HG03108 (cell line): ENCODE measurements around the gene CFAP44.
"Not testable (repeated sequence)": the region's sequence is repeated elsewhere in the genome, so short reads cannot be mapped to it uniquely, and the experiment has no call there.

Experiments
- ATAC-seq: cut with Tn5 transposase; IDR thresholded peaks from one replicate; pipeline ENCODE4 v1.9.1; 2021; ENCODE audit warnings: moderate library complexity; ENCODE audit not compliant: unreplicated experiment

The CFAP44 gene

GRCh38 chr3:113441051-113441770 lies at the start of gene CFAP44:
Gene CFAP44, minus strand, starts transcription at chr3:113441493. Its CDS starts 7,829 bp downstream, at chr3:113433664.
- ATAC-seq = no peak

GRCh38 chr3:113485161-113485609 lies 43.9 kb upstream of the CFAP44 start:
- ATAC-seq = no peak

GRCh38 chr3:113468539-113468938 lies 27.2 kb upstream of the CFAP44 start:
- no peak for ATAC-seq

- no peak for ATAC-seq
Measured at GRCh38 chr3:113461488-113461887, 20.2 kb upstream of the CFAP44 start.

GRCh38 chr3:113458554-113458953 lies 17.3 kb upstream of the CFAP44 start:
- not testable (repeated sequence) for ATAC-seq

GRCh38 chr3:113455446-113455845 lies 14.2 kb upstream of the CFAP44 start:
- ATAC-seq = no peak

GRCh38 chr3:113454630-113455029 lies 13.3 kb upstream of the CFAP44 start:
- ATAC-seq = no peak

GRCh38 chr3:113454057-113454456 lies 12.8 kb upstream of the CFAP44 start:
- ATAC-seq = no peak

GRCh38 chr3:113450911-113451310 lies 9.6 kb upstream of the CFAP44 start:
- no peak for ATAC-seq

- ATAC-seq = no peak
Measured at GRCh38 chr3:113439606-113440005, 1.7 kb downstream of the CFAP44 start.

GRCh38 chr3:113438224-113438623 lies 3.1 kb downstream of the CFAP44 start:
- ATAC-seq = no peak

GRCh38 chr3:113437411-113437810 lies 3.9 kb downstream of the CFAP44 start:
- ATAC-seq = no peak

- no peak for ATAC-seq
Measured at GRCh38 chr3:113436809-113437208, 4.5 kb downstream of the CFAP44 start.

- no peak for ATAC-seq
Measured at GRCh38 chr3:113431811-113432210, 9.5 kb downstream of the CFAP44 start.

- ATAC-seq = no peak
Measured at GRCh38 chr3:113428581-113428980, 12.7 kb downstream of the CFAP44 start.

- ATAC-seq = no peak
Measured at GRCh38 chr3:113423699-113424098, 17.6 kb downstream of the CFAP44 start.

- no peak for ATAC-seq
Measured at GRCh38 chr3:113421082-113421481, 20.2 kb downstream of the CFAP44 start.

- ATAC-seq = no peak
Measured at GRCh38 chr3:113409676-113410075, 31.6 kb downstream of the CFAP44 start.

GRCh38 chr3:113405180-113405579 lies 36.1 kb downstream of the CFAP44 start:
- no peak for ATAC-seq

- ATAC-seq = no peak
Measured at GRCh38 chr3:113404637-113405036, 36.7 kb downstream of the CFAP44 start.
